ENCODE measurements around the gene VANGL1. TPM values are rescaled to one million over a fixed set of nuclear protein-coding genes. Genes with fewer than 3 reads are reported as not detected.

The VANGL1 gene
- total RNA-seq, 2 experiments from 2014 or later: 1.1 to 1.8 TPM

DNA sequence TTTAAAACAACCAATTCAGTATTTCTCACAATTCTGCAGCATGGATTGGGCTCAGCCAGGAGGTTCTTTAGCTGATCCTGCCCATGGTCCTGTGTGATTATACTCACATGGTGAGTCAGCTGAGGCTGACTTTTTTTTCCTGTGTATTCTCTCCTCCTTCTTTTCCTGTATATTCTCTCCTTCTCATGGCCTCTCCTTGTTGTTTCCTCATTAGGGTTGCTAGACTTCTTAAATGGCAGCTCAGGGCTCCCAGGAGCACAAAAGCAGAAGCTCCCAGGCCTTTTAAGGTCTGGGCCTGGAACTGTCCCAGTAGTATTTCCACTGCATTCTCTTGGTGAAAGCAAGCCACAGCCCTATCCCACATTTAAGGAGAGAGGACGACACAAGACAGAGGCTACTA, 26.8 kb downstream of the VANGL1 start:
- no peaks in the 10 kb centered on the region for H3K9me3 ChIP-seq (ENCODE audit: control insufficient read depth in 1 of 2, insufficient read depth in 1 of 2, low read length in 2 of 2)
- peaks cover 3% of the 10 kb centered on the region for H3K36me3 ChIP-seq (ENCODE audit: insufficient read depth, low read length)
- Mint-ChIP-seq H3K4me3 (no peak overlapping the region), H3K27ac (no peak overlapping the region), H3K4me1 (ENCODE audit: low read depth) (no peaks in the 10 kb centered on the region), H3K36me3 (ENCODE audit: low read depth) (peaks cover 3% of the 10 kb centered on the region), H3K9me3 (no peaks in the 10 kb centered on the region), H3K27me3 (no peaks in the 10 kb centered on the region)
- H3K4me3 ChIP-seq (ENCODE audit: low read length): no peak overlapping the region
- H3K4me1 ChIP-seq (ENCODE audit: insufficient read depth, low read length): no peaks in the 10 kb centered on the region
- ChIA-PET CTCF (no interaction called here), POLR2A (no interaction called here)
- ATAC-seq (ENCODE audit: poor library complexity): no peak
- no peak overlapping the region for H3K27ac ChIP-seq (ENCODE audit: low read depth in 1 of 2, low read length in 2 of 2)
- TF ChIP-seq, protein P1, sequence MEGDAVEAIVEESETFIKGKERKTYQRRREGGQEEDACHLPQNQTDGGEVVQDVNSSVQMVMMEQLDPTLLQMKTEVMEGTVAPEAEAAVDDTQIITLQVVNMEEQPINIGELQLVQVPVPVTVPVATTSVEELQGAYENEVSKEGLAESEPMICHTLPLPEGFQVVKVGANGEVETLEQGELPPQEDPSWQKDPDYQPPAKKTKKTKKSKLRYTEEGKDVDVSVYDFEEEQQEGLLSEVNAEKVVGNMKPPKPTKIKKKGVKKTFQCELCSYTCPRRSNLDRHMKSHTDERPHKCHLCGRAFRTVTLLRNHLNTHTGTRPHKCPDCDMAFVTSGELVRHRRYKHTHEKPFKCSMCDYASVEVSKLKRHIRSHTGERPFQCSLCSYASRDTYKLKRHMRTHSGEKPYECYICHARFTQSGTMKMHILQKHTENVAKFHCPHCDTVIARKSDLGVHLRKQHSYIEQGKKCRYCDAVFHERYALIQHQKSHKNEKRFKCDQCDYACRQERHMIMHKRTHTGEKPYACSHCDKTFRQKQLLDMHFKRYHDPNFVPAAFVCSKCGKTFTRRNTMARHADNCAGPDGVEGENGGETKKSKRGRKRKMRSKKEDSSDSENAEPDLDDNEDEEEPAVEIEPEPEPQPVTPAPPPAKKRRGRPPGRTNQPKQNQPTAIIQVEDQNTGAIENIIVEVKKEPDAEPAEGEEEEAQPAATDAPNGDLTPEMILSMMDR (IDR thresholded peaks at IDR 0.05): no peak
- no peaks in the 10 kb centered on the region for H3K27me3 ChIP-seq (ENCODE audit: control insufficient read depth in 1 of 2, insufficient read depth in 2 of 2, low read length in 2 of 2)
- DNase-seq: no peak
- intact Hi-C loops (cut with DNase I, micrococcal nuclease): no loop called here

DNA sequence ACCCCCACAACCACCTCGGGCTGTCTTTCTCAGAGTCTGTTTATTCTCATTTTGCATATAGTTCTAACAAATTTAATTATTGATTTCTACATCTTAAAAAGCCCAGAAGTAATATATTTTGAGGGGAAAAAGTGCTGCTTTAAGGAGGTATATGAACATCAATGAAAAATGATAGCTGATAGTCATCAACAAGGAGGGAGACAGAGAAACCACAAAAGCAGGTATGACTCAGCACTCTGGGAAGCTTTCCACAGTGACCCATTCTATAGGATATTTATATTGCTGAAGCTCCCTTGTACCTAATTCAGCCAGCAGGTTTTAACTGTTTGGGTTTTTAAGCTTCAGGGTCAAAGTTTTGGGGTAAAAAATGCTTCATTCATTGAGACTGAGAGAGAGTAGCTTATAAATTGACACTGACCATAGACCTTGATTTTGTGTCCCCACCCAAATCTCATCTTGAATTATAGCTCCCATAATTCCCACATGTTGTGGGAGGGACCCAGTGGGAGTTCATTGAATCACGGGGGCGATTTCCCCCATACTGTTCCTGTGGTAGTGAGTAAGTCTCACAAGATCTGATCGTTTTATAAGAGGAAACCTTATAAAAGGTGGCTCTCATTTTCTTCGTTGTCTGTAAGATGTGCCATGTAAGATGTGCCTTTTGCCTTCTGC, 27.4 kb downstream of the VANGL1 start:
- Histone ChIP-seq H3K27me3 (ENCODE audit: control insufficient read depth in 1 of 2, insufficient read depth in 2 of 2, low read length in 2 of 2) (no peaks in the 10 kb centered on the region), H3K9me3 (ENCODE audit: control insufficient read depth in 1 of 2, insufficient read depth in 1 of 2, low read length in 2 of 2) (no peaks in the 10 kb centered on the region), H3K36me3 (ENCODE audit: insufficient read depth, low read length) (no peaks in the 10 kb centered on the region), H3K27ac (ENCODE audit: low read depth in 1 of 2, low read length in 2 of 2) (no peak overlapping the region), H3K4me1 (ENCODE audit: insufficient read depth, low read length) (no peaks in the 10 kb centered on the region), H3K4me3 (ENCODE audit: low read length) (no peak overlapping the region)
- ChIA-PET CTCF (no interaction called here), POLR2A (no interaction called here)
- intact Hi-C loops (cut with DNase I, micrococcal nuclease): no loop called here
- H3K36me3 Mint-ChIP-seq (ENCODE audit: low read depth): peaks cover under 1% of the 10 kb centered on the region
- H3K4me3 Mint-ChIP-seq: no peak overlapping the region
- no peak overlapping the region for H3K27ac Mint-ChIP-seq
- ATAC-seq (ENCODE audit: poor library complexity): no peak
- H3K4me1 Mint-ChIP-seq (ENCODE audit: low read depth): no peaks in the 10 kb centered on the region
- no peaks in the 10 kb centered on the region for H3K27me3 Mint-ChIP-seq
- DNase-seq: no peak
- no peaks in the 10 kb centered on the region for H3K9me3 Mint-ChIP-seq
- TF ChIP-seq, protein P1 (IDR thresholded peaks at IDR 0.05): no peak

GRCh38 chr1:115669886-115670285, 28.1 kb downstream of the VANGL1 start:
- TF ChIP-seq, protein P1 (IDR thresholded peaks at IDR 0.05): no peak
- H3K27ac Mint-ChIP-seq: no peak overlapping the region
- H3K27me3 Mint-ChIP-seq: no peaks in the 10 kb centered on the region
- H3K9me3 ChIP-seq (ENCODE audit: control insufficient read depth in 1 of 2, insufficient read depth in 1 of 2, low read length in 2 of 2): no peaks in the 10 kb centered on the region
- H3K4me1 Mint-ChIP-seq (ENCODE audit: low read depth): no peaks in the 10 kb centered on the region
- no peaks in the 10 kb centered on the region for H3K9me3 Mint-ChIP-seq
- ChIA-PET POLR2A (no interaction called here), CTCF (no interaction called here)
- no peak overlapping the region for H3K27ac ChIP-seq (ENCODE audit: low read depth in 1 of 2, low read length in 2 of 2)
- H3K27me3 ChIP-seq (ENCODE audit: control insufficient read depth in 1 of 2, insufficient read depth in 2 of 2, low read length in 2 of 2): no peaks in the 10 kb centered on the region
- ATAC-seq (ENCODE audit: poor library complexity) (no peak), DNase-seq (no peak)
- intact Hi-C loops (cut with DNase I, micrococcal nuclease): no loop called here
- H3K36me3 ChIP-seq (ENCODE audit: insufficient read depth, low read length): no peaks in the 10 kb centered on the region
- H3K4me3 Mint-ChIP-seq: no peak overlapping the region
- H3K4me1 ChIP-seq (ENCODE audit: insufficient read depth, low read length): no peaks in the 10 kb centered on the region
- no peak overlapping the region for H3K4me3 ChIP-seq (ENCODE audit: low read length)
- H3K36me3 Mint-ChIP-seq (ENCODE audit: low read depth): no peaks in the 10 kb centered on the region

All from CD4-positive, alpha-beta T cell (primary cell).